CD4-positive, alpha-beta T cell treated with Interferon gamma for 1 hour (primary cell): Measurements from ENCODE around the gene MYH9.

Experiments
- DNase-seq: peaks from one replicate; pipeline ENCODE4 v3.0.0-alpha.2; 2020

The MYH9 gene

GRCh38 chr22:36344106-36344827 is 43.5 kb downstream of the MYH9 start:
- no peak for DNase-seq

- DNase-seq = no peak
Measured at GRCh38 chr22:36343720-36344105, 44.1 kb downstream of the MYH9 start.

GRCh38 chr22:36343070-36343719 is 44.6 kb downstream of the MYH9 start:
- no peak for DNase-seq

DNA sequence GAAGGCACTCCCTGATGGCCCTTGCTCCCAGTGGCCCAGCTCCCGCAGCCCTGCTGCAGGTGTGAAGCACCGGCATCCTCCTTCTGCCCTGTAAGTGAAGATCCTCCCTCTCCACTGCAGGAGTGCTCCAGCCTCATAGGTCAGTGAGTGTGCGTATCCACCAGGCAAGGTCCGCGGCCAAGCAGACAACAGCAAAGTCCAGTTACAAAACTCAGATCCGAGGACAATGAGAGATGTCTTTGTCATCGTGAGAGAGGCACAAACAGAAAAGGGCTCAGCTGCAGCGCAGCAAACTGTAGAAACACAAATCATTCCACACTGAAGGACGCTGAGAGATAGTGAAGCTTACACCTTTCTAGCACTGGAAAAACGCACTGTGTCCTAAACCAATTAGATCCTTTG is 46.1 kb downstream of the MYH9 start:
- no peak for DNase-seq

DNA sequence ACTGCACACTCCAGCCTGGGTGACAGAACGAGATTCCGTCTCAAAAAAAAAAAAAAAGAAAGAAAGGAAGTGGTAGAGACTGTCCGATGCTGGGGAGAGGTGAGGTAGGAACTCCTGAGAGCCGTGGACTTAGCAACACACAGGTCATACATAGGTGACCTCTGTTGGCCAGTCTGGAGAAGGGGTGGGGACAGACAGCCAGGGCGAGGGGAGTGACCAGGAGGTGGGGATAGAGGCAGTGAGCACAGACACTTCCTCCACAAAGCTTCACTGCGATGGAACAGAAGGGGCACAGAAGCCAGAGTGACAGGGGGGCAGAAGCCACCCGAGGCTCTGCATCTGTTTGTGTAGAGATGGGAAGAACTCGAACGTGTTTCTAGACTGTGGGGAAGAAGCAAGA is 47.1 kb downstream of the MYH9 start:
- DNase-seq = no peak

GRCh38 chr22:36339171-36340065 is 48.3 kb downstream of the MYH9 start:
- no peak for DNase-seq

- DNase-seq = no peak
Measured at GRCh38 chr22:36337365-36338130, 50.2 kb downstream of the MYH9 start.

DNA sequence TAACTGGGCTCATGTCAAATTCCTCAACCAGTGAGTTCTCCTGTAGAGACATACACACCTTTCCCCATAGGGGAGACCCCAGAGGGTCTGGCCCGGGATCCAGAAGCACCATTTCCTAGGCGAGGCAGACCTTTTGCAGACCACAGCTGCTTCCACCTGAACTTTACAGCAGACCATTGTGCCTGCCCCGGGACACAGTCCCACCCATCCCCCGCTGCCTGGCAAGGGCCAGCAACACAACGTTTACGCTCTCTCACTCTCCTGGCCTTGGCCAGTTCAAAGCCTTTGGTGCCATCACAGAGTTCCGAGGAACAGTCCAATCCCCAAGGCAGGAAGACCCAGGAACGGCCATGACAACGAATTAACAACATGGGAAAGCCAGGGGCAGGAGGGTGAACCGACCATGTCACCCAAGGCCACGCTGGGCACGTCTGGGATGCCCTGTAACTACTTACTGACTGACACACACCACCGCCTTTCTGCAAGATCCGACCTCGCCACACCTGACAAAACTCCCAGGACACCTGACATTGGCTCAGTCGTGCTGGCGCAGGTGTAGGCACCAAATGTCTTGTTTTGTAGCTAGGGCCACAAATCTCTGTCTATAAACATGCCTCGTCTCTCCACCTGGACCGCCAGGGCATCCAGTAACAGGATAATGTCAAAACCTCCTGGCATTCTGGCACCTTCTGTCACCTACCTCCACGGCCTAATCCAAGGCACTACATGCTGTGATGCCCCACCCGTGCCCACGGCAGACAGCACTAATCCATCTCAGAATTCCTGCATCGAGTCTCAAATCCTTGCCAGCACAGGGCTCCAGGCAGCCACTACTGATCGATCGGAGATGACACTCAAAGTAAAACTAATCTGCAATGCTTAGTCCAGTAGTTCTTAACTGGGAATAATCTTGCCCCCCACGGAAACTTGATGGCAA is 51.3 kb downstream of the MYH9 start:
- DNase-seq = no peak

DNA sequence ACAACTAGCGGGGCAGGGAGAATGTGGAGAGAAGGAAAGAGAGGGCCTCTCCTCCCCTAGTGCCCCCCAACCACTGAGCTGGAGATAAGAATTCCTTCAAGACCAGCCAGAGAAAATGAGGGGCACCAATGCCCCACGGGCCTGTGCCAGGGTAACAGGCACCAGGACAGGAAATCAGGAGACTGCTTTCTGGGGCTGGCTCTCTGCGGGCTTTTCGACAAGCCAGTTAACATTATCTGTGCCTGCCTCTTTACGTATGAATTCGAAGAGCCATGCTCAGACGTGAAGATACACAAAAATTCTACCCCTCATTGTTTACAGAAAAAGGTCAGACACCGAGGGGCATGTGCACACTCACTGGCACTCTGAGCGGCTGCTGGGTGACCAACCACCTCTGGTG is 52.1 kb downstream of the MYH9 start:
- no peak for DNase-seq

- no peak for DNase-seq
Measured at GRCh38 chr22:36334821-36335603, 52.8 kb downstream of the MYH9 start.

GRCh38 chr22:36334081-36334820 is 53.5 kb downstream of the MYH9 start:
- no peak for DNase-seq

DNA sequence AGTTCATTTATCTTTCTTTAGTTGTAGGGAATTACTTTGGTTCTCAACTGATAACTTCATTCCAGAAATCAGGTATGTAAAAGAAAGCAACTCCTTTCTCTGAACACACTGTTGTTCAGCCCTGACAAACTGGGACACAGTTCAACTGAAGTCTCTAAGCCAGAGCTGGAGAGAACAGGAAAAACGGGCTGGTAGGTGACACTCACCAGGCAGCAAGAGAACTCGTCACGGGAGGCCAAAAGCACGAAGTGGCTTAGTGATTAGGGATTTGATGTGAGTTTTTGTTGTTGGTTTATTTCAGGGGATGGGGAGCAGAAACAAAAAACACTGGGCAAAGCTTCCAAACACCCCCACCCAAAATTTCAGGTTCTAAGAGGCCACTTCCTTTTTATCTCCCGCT is 54.1 kb downstream of the MYH9 start:
- no peak for DNase-seq

DNA sequence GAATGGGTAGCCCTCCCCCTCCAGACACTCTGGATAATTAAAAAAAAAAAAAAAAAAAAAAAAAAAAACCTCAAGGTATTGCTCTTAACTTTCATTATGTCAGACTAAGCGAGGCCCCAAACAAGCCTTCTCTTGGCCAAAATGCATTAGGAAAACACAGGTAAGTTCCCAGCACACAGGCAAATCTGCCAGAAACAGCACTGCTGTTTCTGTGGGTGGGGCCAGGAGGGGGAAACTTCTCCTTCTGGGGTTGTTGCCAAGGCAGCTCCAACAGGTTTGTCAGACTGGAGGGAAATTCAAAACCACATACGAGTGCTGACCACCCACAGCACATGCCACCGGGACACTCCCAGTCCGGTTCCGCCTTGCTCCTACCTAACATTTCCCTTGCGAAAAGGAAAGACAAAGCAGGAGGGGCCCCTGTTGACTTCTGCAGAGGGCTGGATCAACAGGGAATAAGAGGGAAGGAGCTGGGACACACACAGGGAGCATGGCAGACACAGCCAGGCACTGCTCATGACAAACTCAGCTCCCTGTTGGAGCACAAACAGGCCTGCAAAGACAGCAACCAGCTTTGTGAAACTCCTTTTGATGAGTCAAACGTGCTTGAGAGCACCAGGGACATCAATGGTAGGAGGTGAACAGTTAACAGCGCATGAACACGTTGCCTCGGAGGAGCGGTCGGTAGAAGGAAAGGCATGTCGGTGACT is 55.0 kb downstream of the MYH9 start:
- peak; percentile 31 for DNase-seq

DNA sequence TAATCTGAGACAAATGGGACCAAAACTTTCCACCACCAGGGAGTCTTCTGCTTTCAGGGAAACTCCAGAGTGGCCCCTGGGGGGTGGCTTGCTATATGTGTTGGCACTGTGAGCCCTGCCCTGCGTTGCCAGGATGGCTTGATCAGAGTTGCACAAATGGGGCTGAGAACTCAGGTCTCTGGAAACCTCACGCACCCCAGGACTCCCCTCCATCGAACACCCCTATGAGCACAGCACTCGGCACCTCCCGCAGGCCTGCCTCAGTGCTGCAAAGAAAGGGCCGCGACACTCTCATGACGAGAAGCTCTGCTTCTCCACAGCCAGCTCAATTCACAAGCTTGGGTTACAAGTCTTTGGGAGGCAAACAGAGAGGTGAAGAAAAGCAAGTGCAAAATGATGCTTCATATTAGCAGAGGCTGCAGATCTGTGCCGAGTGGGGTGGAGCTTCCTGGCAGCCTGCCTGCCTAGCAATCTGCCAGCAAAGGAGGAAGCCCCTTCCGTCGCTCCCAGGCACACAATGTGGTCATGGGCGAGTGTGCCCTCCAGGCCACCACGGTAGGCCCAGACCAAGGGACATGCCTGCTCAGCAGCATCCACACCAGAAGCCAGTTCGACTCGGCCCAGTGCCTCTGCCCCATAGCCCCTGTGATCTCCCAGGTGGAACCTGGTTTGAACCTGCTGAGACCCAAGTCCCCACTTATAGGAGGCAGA is 55.7 kb downstream of the MYH9 start:
- DNase-seq = peak; percentile 44

DNA sequence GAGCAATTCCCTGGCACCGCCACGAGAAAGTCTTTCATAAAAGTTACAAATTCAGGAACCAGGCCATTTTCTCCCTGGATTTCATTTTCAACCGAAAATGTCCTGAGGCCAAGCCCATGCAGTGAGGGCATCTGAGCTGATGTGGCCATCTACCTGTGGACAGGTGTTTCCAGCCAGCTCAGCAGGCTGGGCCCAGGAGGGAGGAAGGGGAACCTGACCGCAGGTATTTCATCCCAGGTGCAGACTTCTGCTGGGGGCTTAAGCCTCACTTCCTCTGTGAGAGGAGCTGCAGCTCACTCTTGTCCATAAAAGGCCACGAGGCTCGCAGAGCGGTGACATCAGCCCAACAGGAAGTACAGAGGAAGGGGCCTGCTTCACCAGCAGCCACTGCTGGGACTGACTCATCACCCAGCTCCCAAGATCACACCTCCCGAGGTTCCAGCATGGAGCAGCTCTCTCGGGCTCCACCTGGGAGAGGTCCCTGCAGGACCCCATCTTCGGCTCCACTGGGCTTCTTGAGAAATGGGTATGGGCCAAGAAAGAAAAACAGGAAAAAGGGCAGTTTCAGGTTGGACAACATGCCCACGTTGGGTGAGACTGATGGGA is 56.4 kb downstream of the MYH9 start:
- peak; percentile 85 for DNase-seq

- DNase-seq = no peak
Measured at GRCh38 chr22:36330655-36331305, 57.0 kb downstream of the MYH9 start.

DNA sequence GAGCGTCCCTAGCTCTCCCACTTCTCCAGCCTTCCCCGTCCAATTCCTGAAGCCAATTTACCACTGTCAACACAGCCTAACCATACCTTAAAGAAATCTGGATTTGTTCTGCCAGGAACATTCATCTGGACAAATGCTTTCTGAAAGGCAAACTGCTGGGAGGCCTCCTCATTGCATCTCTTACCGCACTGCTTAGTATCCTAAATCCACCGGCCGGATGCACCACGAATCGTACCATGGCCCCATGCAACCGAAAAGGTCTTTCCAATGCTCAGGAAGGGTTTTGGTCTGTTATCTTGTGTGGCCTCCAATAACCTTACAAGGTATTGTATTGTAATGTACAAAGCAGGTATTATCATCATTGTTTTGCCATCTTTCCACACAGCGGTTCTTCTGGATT is 57.6 kb downstream of the MYH9 start:
- no peak for DNase-seq
